GDM1 (cell line): ENCODE results near the gene ARHGEF39.

Experiments used
- DNase-seq: peaks from one replicate; lab custom pipeline; 2025; lab: John Stamatoyannopoulos, UW

The ARHGEF39 gene

GRCh38 chr9:35675204-35675603 is 10.2 kb upstream of the ARHGEF39 start:
- no peak for DNase-seq

GRCh38 chr9:35674025-35674361 is 9.0 kb upstream of the ARHGEF39 start:
- no peak for DNase-seq

- no peak for DNase-seq
These were observed 8.4 kb upstream of the ARHGEF39 start, which contains the start of gene CA9 for GRCh38 chr9:35673132-35674024. TSS of gene CA9 (plus strand) at chr9:35673928. CDS start at chr9:35673960, 32 bp downstream.

GRCh38 chr9:35669331-35670145 is 4.5 kb upstream of the ARHGEF39 start:
- DNase-seq, result no peak

- DNase-seq, result no peak
These were observed 2.9 kb upstream of the ARHGEF39 start for GRCh38 chr9:35667939-35668338.

GRCh38 chr9:35666549-35666948 is 1.6 kb upstream of the ARHGEF39 start:
- no peak for DNase-seq

- no peak for DNase-seq
These were observed 1.1 kb upstream of the ARHGEF39 start for GRCh38 chr9:35666045-35666444.

GRCh38 chr9:35665471-35665818 is 450 bp upstream of the ARHGEF39 start:
- no peak for DNase-seq

GRCh38 chr9:35662437-35662836 is 2.6 kb downstream of the ARHGEF39 start:
- DNase-seq, result no peak

- DNase-seq, result no peak
These were observed 3.1 kb downstream of the ARHGEF39 start for GRCh38 chr9:35661756-35662350.

- DNase-seq, result no peak
These were observed 4.0 kb downstream of the ARHGEF39 start for GRCh38 chr9:35660966-35661415.

- DNase-seq, result no peak
These were observed 5.7 kb downstream of the ARHGEF39 start for GRCh38 chr9:35659340-35659739.

GRCh38 chr9:35658968-35659220 is 6.1 kb downstream of the ARHGEF39 start:
- DNase-seq, result no peak

- peak; percentile 78 for DNase-seq
These were observed 6.6 kb downstream of the ARHGEF39 start, which contains the start of gene CCDC107 for GRCh38 chr9:35658137-35658967. TSS of gene CCDC107 (plus strand) at chr9:35658292. CDS start at chr9:35658380, 88 bp downstream.

GRCh38 chr9:35657546-35658136 is 7.4 kb downstream of the ARHGEF39 start, which contains the start of gene RMRP:
TSS of gene RMRP (minus strand) at chr9:35658019.
- DNase-seq, result peak; percentile 96

GRCh38 chr9:35656831-35657545 is 8.0 kb downstream of the ARHGEF39 start:
- DNase-seq, result no peak

- DNase-seq, result no peak
These were observed 8.6 kb downstream of the ARHGEF39 start for GRCh38 chr9:35656348-35656747.

- no peak for DNase-seq
These were observed 11.4 kb downstream of the ARHGEF39 start for GRCh38 chr9:35653611-35654010.

GRCh38 chr9:35652829-35653209 is 12.2 kb downstream of the ARHGEF39 start:
- DNase-seq, result no peak

- no peak for DNase-seq
These were observed 12.8 kb downstream of the ARHGEF39 start for GRCh38 chr9:35651956-35652828.
